GM19455 (cell line): ENCODE measurements around the gene SH3BP2.
A peak's percentile ranks its signal among the peaks of the same experiment; 100 is the strongest.

ENCODE experiments used
- ATAC-seq: cut with Tn5 transposase; IDR thresholded peaks from one replicate; pipeline ENCODE4 v1.9.1; 2021; ENCODE audit not compliant: unreplicated experiment

Gene SH3BP2

GRCh38 chr4:2850966-2851798, 58.3 kb downstream of the SH3BP2 start:
- no peak for ATAC-seq

GRCh38 chr4:2852481-2852921, 59.6 kb downstream of the SH3BP2 start:
- ATAC-seq: peak; percentile 67

- no peak for ATAC-seq
Measured at GRCh38 chr4:2855584-2855983, 62.7 kb downstream of the SH3BP2 start.

- no peak for ATAC-seq
Measured at GRCh38 chr4:2856266-2856665, 63.4 kb downstream of the SH3BP2 start.

GRCh38 chr4:2857349-2857927, 64.6 kb downstream of the SH3BP2 start:
- ATAC-seq: no peak

- ATAC-seq: no peak
Measured at GRCh38 chr4:2858451-2859217, 65.7 kb downstream of the SH3BP2 start.

GRCh38 chr4:2859514-2859913, 66.6 kb downstream of the SH3BP2 start:
- no peak for ATAC-seq

GRCh38 chr4:2860391-2861348, 67.8 kb downstream of the SH3BP2 start:
- no peak for ATAC-seq

- ATAC-seq: no peak
Measured at GRCh38 chr4:2861631-2862436, 68.9 kb downstream of the SH3BP2 start.

- no peak for ATAC-seq
Measured at GRCh38 chr4:2862528-2862927, 69.6 kb downstream of the SH3BP2 start.

GRCh38 chr4:2863649-2864048, 70.8 kb downstream of the SH3BP2 start:
- no peak for ATAC-seq

- no peak for ATAC-seq
Measured at GRCh38 chr4:2865196-2865780, 72.4 kb downstream of the SH3BP2 start.

- ATAC-seq: no peak
Measured at GRCh38 chr4:2866160-2866861, 73.4 kb downstream of the SH3BP2 start.

GRCh38 chr4:2866891-2867290, 74.0 kb downstream of the SH3BP2 start:
- ATAC-seq: no peak

GRCh38 chr4:2867758-2868491, 75.0 kb downstream of the SH3BP2 start:
- ATAC-seq: no peak

GRCh38 chr4:2868877-2869487, 76.1 kb downstream of the SH3BP2 start:
- no peak for ATAC-seq

GRCh38 chr4:2869659-2870058, 76.8 kb downstream of the SH3BP2 start:
- ATAC-seq: no peak

- no peak for ATAC-seq
Measured at GRCh38 chr4:2870082-2870481, 77.2 kb downstream of the SH3BP2 start.
